ENCODE data around the gene PARN.

The PARN gene

DNA sequence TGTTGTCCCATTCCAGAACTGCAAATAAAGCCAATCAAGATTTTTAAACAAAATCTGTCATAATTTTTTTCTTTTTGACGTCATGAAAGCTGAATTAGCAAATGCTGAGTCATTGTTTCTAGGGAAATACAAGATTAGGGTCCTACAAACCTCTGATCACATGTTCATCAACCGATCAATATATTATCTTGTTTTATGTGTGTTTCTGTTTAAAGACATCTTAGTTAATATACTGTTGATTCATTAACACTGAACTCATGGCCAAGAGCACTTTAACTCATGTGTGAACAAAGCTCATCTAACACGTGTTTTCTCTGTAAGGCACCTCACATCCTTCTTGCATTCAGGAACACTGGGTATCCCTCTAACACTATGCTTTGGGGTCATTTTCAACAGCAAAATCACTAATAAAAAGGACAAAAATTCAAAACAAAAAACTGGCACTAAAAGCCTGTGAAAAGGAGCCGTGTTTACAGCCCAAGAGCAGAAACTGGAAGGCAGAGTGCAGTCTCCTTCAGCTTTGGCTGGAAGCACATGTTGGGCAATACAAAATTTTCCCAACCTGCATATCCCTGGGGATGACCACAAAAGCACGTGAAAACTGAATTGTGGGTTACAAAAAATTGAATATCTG is 102.5 kb downstream of the PARN start:
- DNase-seq, result no peak

DNA sequence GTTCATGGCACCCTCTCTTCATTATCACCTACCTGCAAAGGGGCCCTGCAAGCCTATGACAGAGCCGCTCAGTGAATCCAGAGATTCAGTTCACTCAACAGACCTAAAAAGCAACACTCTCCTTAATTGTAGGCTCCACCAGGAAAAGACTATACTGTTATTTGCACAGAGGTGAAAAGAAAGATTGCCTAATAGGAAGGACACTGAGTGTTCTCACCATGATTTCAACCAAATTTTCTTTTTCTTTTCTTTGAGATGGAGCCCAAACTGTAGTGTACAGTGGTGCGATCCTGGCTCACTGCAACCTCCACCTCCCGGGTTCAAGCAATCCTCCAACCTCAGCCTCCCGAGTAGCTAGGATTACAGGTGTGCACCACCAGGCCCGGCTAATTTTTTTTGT is 104.5 kb downstream of the PARN start:
- DNase-seq, result no peak

DNA sequence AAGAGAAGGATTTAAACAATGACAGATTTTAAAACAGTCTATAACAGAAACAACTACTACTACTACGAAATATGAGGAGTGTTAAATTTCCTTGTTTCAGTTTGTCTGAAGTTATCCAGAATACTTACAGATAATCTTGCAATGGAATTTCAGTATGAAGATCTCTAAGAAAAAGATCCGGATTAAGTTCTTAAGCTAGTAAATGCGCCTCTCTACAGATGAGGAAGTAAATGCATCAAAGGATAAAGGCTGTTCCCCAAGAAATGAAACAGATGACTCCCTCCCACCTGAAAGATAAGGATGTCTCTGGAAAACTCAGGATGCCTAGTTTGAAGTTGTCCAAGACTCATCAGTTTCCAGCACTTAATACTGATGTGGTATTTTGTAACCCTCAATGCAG is 105.1 kb downstream of the PARN start:
- DNase-seq, result no peak

GRCh38 chr16:14523632-14524031 is 106.4 kb downstream of the PARN start:
- no peak for DNase-seq

GRCh38 chr16:14522671-14523070 is 107.4 kb downstream of the PARN start:
- DNase-seq, result no peak

GRCh38 chr16:14520753-14521152 is 109.3 kb downstream of the PARN start:
- no peak for DNase-seq

- DNase-seq, result no peak
Observed at GRCh38 chr16:14514967-14515366, 115.1 kb downstream of the PARN start.

DNA sequence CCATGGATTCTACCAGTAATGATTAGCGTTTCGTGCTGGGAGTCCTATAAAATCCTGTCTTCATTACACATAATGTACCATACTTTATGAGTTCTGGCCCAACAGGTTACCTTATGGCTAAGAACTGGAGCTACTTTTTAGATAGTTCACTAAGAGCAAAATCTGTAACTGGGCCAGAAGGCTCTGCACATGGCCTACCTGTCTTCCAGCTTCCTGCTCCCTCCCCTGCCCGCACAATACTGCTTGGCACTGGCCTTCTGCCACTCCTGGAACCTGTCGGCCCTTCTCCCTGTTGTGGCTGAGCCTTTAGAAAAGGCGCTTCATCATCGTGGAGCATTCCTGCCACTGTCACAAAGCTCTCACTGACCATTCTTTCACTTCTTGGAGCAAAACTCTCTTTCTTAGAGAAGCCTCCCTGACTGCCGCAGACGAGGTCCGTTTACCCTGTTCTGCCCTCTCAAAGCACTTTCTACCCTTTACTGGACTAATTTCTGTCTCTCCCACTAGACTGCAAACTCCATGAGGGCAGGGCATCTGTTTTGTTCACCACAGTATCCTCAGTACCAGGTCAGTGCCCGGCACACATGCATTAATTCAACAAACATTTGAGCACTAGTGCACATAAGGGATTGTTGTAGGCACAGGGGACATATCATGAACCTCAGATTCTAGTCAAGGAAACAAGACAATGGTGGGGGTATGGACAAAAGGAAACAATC is 116.5 kb downstream of the PARN start:
- DNase-seq, result no peak

DNA sequence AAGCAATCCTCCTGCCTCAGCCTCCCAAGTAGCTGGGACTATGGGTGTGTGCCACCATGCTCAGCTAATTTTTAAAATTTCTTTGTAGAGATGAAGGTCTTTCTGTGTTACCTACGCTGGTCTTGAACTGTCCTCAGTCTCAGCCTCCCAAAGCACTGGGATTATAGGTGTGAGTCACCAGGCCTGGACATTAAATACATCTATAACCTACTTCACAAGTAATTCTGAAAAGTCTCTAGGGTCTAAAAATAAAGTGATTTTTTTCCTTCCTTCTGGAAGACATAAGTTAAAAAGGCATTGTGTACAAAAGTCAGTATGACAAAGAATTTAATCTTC is 118.3 kb downstream of the PARN start:
- no peak for DNase-seq

DNA sequence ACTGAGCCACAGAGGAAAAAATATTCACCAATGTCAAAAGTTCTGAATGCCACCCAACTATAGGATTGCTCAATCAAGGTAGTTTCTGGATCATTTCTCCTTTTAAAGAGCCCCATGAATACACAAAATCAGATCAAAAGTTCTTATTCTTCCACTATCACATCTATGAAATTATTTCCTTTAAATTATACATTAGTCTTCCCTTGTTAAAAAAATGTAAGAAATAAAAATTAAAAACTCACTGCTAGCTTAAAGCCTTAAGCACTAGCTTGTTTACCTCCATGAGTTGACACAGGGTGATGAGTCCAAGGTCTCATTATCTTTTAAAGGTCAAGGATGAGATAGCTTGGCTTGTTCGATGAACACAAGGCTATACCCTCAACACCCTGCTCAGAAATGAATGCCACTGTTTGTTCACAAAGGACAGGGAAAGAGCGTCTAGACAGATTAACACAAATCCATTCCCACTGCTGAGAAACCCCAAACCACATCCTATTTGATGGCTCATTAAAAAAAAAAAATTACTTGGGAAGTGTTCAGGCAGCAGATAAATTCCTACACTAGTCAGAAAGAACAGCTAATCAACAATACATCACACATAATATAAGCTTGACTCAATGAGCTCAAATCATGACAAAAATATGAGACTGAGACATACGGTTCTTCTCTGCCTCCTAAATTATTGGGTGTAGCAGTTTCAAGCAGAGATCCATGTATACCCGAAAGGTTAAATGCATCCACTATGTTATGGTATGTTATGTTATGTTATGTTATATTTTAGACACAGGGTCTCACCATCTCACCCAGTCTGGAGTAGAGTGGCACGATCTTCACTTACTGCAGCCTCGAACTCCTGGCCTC is 118.9 kb downstream of the PARN start:
- DNase-seq, result no peak

DNA sequence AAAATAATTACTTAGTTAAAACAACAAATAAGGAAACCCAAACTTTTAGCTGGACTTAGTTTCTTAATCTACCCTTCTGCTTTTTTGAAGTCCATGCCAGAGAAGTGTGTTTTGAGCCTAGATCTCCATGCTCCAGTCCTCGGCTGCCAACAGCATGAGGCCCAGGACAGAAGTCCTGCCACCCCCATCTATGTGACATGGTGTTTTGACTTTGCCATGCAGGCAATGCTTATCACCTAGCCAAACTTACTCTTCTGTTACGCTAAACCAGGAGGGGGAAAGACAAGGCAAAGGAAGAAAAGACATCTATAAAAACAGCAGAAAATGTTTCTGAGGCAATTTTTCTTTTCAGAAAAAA is 119.5 kb downstream of the PARN start:
- DNase-seq, result no peak

DNA sequence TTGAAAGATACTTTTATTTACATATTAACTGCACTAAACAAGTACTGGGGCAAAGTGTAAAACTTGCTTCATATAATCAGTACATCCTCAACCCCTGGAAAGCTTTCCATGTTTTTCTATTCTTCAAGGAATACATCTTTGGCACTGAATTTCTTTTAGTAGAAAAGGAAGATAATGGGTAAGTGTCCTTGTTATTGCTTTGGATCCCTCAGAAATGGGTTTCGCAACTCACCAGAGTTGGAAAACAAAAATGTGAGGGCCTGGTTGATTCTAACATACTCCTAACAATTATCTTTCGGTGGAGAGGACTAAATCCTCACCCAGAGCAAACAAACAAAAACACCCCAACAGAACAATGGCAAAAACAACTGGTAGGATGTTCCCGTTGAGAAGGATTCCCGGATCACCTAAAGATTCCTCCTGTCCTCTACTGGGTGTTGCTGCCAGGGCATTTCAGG is 120.4 kb downstream of the PARN start:
- DNase-seq, result no peak

GRCh38 chr16:14509055-14509454 is 121.0 kb downstream of the PARN start:
- peak; percentile 76 for DNase-seq

- DNase-seq, result no peak
Observed at GRCh38 chr16:14505846-14506245, 124.2 kb downstream of the PARN start.

DNA sequence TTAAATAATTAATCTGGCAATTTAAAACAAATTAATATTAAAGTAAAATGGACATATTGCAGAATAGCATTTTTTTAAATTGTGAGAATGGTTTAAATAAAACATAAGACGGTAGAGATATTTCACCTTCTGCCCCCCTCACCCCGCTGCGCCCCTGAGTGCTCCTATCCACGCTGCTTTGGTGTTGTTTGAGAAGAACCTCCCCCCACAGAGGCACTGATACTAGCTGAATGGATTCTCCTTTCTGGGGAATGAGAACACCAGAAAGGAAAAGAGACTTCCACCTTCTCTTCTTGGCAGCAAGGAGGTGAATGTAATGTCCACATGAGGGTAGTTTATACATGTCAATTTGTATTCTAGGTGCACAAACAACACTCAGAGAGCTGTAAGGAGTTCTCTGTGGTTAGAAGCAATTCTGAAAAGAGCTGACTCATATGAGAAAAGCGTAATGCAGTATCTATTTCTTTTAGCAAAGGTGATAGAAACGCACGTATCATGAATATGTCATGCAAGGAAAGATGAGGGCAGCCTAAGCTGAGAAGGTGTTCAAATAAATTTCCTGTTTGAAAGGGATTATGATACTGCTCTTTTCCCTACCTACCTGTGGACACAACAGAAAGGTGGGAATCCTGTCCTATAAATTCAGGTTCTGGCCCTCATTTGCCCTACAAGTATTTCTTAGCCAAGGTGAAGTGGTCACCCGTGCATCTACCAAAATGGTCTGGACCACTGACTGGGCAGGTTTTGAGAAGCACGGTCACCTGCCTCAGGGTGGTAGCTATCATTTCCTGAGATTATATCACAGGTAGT is 126.9 kb downstream of the PARN start:
- peak; percentile 37 for DNase-seq

DNA sequence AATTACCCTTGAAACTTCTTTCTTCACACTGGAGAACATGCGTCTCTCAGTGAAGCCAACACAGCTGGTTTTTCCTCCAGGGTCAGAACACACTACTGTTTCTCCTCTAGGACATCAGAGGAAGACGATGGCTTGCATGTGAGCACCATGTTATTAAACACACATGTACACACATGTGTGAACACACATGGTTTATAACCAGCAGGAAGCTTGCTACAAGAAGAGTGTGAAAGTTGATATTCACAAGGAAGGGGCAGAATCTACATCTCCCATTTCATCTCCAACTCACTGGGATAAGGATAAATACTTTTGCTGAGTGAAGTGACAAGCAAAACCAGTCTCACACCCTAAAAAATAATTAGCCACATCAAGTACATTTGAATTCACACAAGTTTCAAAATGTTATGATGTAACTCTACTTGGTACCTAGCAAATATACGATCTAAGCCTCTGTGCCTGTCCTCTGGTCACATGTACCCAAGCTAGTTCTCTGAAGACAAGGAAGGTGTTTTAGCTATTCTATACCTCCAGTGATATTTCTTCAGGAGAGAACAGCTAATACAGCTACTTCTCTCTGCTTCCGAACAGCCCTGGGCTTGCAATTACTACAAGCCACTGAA is 127.7 kb downstream of the PARN start:
- no peak for DNase-seq

DNA sequence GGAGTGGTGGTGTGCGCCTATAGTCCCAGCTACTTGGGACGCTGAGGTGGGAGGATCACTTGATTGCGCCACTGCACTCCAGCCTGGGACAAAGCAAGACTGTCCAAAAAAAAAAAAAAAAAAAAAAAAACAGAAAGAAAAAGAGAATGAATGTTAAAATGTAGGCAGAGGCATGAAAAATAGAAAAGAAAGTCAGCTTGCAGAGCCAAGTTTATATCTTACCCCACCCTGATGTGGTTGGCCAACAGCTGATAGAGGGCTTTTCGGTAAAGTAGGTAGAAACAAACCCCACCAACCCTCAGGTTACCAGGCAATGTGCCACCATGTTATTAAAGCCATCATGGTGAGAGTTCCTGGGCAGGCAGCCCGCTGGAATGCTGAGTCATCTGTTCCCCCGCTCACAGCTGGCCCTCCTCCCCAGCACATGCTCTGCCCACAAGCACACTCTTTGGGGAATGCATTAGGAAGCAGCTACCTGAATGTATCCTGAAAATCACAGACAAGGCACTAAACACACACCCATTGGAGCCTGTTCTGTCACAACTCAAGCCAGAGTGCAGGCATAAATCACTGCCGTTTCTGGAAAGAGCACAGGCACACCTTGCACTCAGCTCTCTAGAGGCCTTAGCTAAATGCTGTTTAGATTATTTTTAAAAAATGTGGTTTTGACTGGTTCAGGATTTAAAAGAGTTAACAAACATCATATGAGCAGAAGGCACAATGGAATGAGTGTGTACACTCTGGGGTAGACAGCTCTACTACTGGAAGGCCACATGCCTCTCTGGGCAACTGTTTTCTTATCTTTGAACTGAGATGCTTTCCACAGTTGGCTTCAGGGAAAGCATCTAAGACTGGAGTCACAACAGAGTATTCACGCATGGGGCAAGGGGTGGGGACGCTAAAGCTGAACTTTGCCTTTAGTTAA is 128.5 kb downstream of the PARN start:
- peak; percentile 95 for DNase-seq

DNA sequence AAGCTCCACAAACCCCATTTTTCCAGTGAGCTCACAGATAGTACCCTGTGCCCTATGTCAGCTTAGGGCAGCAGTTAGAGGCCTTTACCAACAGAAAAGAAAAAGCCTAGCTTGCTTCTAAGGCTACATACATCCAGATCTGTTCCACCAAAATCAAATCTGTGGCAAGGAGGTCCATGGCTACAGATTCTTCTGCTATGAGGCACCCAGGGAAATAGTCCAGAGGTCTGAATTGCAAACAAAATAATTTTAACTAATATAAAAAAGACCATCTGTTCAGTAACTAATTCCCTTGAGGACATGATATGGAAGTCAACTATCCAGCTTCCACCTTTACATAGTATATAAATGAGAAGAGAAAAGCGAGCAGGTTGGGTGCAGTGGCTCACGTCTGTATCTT is 129.3 kb downstream of the PARN start:
- DNase-seq, result no peak

DNA sequence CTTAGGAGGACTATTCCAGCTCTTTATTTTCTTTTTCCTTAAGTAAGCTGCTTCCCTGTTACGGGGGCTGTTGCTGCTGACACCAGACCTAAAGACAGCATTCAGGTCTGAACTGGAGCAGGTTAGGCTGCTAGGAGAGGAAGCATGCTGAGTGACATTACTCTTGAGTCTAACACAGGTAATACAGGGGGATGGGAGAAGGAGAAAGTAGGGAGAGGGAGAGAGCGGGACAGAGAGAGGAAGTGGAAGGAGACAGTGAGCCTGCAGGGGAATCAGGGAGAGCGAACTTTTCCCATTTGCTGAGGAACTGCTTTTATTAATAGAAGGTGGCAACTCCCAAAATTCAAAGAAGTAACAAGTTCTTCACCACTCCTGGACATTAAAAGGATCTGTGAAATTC is 130.9 kb downstream of the PARN start:
- DNase-seq, result no peak

GRCh38 chr16:14497245-14498082 is 132.6 kb downstream of the PARN start:
- DNase-seq, result no peak

- DNase-seq, result no peak
Observed at GRCh38 chr16:14496786-14497185, 133.3 kb downstream of the PARN start.

Measured in hematopoietic multipotent progenitor cell treated with erythropoietin and hydrocortisone succinate and interleukin-3 and kit ligand, for 8 days (in vitro differentiated cells).